Progenitor cell of endocrine pancreas (in vitro differentiated cells): Measurements from ENCODE around the gene GPC4. TPM values are rescaled to one million over a fixed set of nuclear protein-coding genes. Genes with fewer than 3 reads are reported as not detected.

ENCODE experiments used
- DNase-seq: peaks from one replicate; pipeline ENCODE4 v3.0.0; 2021; ENCODE audit warnings: low spot score; ENCODE audit not compliant: unreplicated experiment
- H3K27ac Mint-ChIP-seq: 2 replicates; pipeline ENCODE4 v1.8.0; 2021; ENCODE audit warnings: mild to moderate bottlenecking, moderate library complexity, mixed read lengths
- H3K27me3 Mint-ChIP-seq: 2 replicates; pipeline ENCODE4 v1.8.0; 2021; ENCODE audit warnings: mixed read lengths
- H3K36me3 Mint-ChIP-seq: 2 replicates; pipeline ENCODE4 v1.8.0; 2022; ENCODE audit warnings: mixed read lengths; ENCODE audit not compliant: insufficient read depth
- H3K4me1 Mint-ChIP-seq: 2 replicates; pipeline ENCODE4 v1.8.0; 2021; ENCODE audit warnings: low read depth, mixed read lengths
- H3K4me3 Mint-ChIP-seq: 2 replicates; pipeline ENCODE4 v1.8.0; 2021; ENCODE audit warnings: low read depth, mild to moderate bottlenecking, moderate library complexity, mixed read lengths
- H3K9me3 Mint-ChIP-seq: 2 replicates; pipeline ENCODE4 v1.8.0; 2021; ENCODE audit warnings: low read depth, mixed read lengths
- total RNA-seq: library from RNA; stranded (reverse); gene quantifications from 2 replicates; pipeline ENCODE4 v1.2.1, GENCODE V29; 2021
- TF ChIP-seq, protein P1 (sequence below): fragments of 200-600 bp; sonication (generic); IDR thresholded peaks from one replicate; pipeline ENCODE4 v1.5.0; 2021; ENCODE audit warnings: antibody characterized with exemption, mild to moderate bottlenecking; ENCODE audit not compliant: unreplicated experiment

GPC4 gene
- total RNA-seq, 1 donor from 2014 or later: 10.8 TPM

DNA sequence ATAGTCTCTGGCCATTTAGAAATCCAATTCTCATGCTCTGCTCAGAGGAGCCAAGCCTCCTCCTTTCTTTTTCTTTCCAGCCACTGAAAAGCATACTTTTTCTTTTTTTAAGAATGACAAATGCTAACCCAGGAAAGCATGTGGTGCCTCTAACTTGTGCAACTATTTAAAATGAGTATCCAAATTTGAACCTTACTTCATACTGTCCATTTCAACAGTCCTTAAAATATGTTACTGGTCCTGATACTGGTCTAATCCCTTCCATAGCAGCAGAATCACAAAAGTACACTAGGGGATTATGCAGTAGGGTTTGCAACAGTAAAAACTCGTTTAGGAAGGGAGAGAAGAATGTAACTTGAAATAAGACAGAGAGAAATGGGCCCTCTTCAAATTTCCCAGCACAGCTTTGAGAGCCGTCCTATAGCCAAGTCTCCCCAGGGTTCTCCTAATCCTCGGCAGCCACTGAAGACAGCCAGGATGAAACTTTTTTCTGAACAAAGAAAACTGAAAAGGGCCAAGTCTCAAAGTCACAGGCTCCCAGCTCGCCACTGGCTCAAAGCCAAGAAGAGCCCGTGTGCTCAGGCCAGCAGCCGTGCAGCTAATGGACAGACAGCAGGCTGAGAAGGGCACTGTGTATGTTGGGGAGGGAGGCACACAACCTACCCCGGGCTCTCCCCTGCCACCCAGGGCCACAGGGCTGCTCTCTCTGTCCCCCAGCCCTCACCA lies 39.5 kb downstream of the GPC4 start:
- no peak overlapping the region for H3K4me3 Mint-ChIP-seq
- TF ChIP-seq, protein P1, sequence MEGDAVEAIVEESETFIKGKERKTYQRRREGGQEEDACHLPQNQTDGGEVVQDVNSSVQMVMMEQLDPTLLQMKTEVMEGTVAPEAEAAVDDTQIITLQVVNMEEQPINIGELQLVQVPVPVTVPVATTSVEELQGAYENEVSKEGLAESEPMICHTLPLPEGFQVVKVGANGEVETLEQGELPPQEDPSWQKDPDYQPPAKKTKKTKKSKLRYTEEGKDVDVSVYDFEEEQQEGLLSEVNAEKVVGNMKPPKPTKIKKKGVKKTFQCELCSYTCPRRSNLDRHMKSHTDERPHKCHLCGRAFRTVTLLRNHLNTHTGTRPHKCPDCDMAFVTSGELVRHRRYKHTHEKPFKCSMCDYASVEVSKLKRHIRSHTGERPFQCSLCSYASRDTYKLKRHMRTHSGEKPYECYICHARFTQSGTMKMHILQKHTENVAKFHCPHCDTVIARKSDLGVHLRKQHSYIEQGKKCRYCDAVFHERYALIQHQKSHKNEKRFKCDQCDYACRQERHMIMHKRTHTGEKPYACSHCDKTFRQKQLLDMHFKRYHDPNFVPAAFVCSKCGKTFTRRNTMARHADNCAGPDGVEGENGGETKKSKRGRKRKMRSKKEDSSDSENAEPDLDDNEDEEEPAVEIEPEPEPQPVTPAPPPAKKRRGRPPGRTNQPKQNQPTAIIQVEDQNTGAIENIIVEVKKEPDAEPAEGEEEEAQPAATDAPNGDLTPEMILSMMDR: no peak
- no peak overlapping the region for H3K27ac Mint-ChIP-seq
- no peaks in the 10 kb centered on the region for H3K36me3 Mint-ChIP-seq
- DNase-seq: no peak
- peaks cover 5% of the 10 kb centered on the region for H3K27me3 Mint-ChIP-seq
- peaks cover 11% of the 10 kb centered on the region for H3K4me1 Mint-ChIP-seq
- H3K9me3 Mint-ChIP-seq: no peaks in the 10 kb centered on the region

DNA sequence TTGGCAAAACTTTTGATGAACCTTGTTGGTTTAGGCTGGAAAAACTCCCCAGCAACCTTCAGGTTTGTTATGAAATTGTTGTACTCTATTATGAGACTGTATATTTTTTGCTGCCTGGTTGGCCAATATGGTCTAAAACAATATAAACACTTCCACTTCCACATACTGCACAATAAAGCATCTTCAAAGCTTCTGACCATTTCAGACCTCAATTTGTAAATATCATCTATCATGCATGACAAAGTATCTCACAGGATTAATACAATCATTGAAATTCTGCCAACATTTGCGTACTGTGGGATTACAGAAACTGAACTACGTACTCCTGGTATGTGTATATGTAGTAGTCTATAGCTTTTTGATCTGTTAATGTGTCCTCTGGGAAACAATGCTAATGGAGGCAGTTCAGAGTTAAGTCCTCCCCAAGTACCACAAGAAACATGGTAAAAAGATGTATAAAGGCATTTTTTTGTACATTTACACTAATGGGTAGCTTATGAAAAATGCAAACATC lies 40.4 kb downstream of the GPC4 start:
- Mint-ChIP-seq H3K27me3 (peaks cover 5% of the 10 kb centered on the region), H3K4me1 (peaks cover 14% of the 10 kb centered on the region), H3K36me3 (no peaks in the 10 kb centered on the region), H3K4me3 (no peak overlapping the region), H3K27ac (no peak overlapping the region), H3K9me3 (no peaks in the 10 kb centered on the region)
- no peak for DNase-seq
- TF ChIP-seq, protein P1: no peak

DNA sequence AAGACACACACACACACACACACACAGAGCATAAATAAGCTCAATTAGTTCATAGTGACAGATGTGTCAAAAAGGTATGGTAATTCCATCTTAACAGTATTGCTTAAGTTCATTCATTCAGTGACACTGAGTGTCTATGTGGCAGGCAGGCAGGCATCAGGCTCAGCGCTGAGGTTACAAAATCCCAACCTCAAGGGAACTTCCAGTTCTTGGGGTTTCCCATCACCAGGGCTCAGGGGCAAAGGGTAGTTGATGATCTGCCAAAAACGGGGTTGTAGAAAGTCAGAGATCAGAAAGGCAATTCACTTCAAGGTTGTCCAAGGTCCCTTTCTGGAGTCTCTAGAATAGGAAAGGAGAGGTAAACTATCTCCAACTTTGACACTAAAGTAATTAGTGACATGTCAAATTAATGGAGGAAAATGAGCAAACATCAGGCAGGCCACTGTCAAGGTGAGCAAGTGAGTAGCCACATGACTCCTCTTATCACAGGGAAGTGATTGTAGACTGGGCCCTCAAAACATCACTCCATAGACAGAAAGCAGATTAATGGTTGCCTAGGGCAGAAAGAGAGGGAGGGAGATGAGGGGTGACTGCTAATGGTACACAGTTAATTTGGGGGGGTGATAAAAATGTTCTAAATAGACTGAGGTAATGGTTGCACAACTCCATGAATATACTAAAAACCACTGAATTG lies 41.8 kb downstream of the GPC4 start:
- Mint-ChIP-seq H3K27ac (no peak overlapping the region), H3K27me3 (peaks cover 5% of the 10 kb centered on the region), H3K9me3 (no peaks in the 10 kb centered on the region), H3K4me1 (peaks cover 21% of the 10 kb centered on the region), H3K4me3 (no peak overlapping the region), H3K36me3 (no peaks in the 10 kb centered on the region)
- TF ChIP-seq, protein P1: no peak
- DNase-seq: no peak

DNA sequence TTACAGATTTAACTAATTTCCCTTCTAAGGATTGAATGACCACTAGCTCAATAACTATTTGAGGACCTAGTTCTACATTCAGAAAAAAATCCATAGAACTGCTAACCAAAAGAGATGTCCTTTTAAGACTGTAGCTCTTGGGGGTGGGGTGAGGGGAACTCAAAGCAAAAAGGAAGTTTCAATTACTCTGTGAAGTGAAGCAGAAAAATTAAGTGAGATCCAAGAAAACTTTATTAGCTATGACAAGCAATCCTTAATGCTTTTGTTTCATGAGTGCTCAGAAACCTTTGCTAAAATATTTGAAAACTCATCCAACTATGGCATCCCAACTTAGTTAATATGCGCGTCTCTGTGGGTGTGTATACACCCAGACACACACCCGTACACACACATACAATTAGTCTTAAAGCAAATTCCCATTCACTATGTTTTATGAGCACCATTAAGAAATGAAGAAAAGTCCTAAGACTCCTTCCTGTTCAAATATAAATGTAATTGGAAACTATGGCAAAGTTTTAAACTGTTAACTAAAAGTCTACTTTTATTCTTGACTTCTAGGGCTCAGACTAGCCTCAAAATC lies 44.5 kb downstream of the GPC4 start:
- TF ChIP-seq, protein P1: no peak
- peaks cover 2% of the 10 kb centered on the region for H3K27me3 Mint-ChIP-seq
- no peaks in the 10 kb centered on the region for H3K9me3 Mint-ChIP-seq
- no peaks in the 10 kb centered on the region for H3K36me3 Mint-ChIP-seq
- no peak overlapping the region for H3K4me3 Mint-ChIP-seq
- DNase-seq: no peak
- no peak overlapping the region for H3K27ac Mint-ChIP-seq
- H3K4me1 Mint-ChIP-seq: peaks cover 21% of the 10 kb centered on the region

DNA sequence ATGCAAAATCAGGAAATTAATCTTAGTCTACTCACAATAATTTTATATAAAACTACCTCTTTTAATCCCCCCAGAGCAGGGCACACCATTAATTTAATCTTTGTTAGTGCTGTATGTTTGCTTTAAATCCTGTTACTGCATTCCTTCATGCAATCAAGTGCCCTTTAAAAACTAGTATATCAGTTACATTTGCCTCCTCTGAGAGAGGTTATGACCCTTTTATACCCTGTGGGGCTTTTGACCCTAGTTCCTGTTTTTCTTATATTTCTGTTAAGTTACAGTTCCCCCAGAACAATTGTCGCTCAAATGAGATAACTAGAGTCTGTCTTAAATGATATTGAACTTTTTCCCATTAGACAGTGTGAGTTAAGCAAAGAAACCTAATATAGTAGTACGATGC lies 46.2 kb downstream of the GPC4 start:
- Mint-ChIP-seq H3K4me3 (no peak overlapping the region), H3K4me1 (peaks cover 18% of the 10 kb centered on the region), H3K36me3 (no peaks in the 10 kb centered on the region), H3K9me3 (no peaks in the 10 kb centered on the region), H3K27me3 (no peaks in the 10 kb centered on the region), H3K27ac (no peak overlapping the region)
- TF ChIP-seq, protein P1: no peak
- DNase-seq: no peak
